Activated naive CD8-positive, alpha-beta T cell treated with anti-CD3 and anti-CD28 coated beads for 36 hours (primary cell): ENCODE measurements around the gene C10orf143. TPM values are rescaled to one million over a fixed set of nuclear protein-coding genes. Genes with fewer than 3 reads are reported as not detected.

Experiments used
- DNase-seq: peaks from one replicate; pipeline ENCODE4 v3.0.0; 2021
- H3K27ac Mint-ChIP-seq: one replicate; pipeline ENCODE4 v1.8.0; 2022; ENCODE audit warnings: mild to moderate bottlenecking, moderate library complexity, mixed read lengths
- H3K27me3 Mint-ChIP-seq: one replicate; pipeline ENCODE4 v1.8.0; 2022; ENCODE audit warnings: mild to moderate bottlenecking, mixed read lengths
- H3K36me3 Mint-ChIP-seq: one replicate; pipeline ENCODE4 v1.8.0; 2021; ENCODE audit warnings: mild to moderate bottlenecking, mixed read lengths
- H3K4me1 Mint-ChIP-seq: one replicate; pipeline ENCODE4 v1.8.0; 2021; ENCODE audit warnings: mixed read lengths
- H3K4me3 Mint-ChIP-seq: one replicate; pipeline ENCODE4 v1.8.0; 2022; ENCODE audit warnings: mild to moderate bottlenecking, moderate library complexity, mixed read lengths
- H3K9me3 Mint-ChIP-seq: one replicate; pipeline ENCODE4 v1.8.0; 2022; ENCODE audit warnings: mixed read lengths
- total RNA-seq, 2 experiments: library from RNA; stranded (reverse); gene quantifications; one replicate each; pipeline ENCODE4 v1.2.3, GENCODE V29; 2021

The C10orf143 gene
- total RNA-seq, 2 experiments from 2014 or later = 3.3 to 3.8 TPM

DNA sequence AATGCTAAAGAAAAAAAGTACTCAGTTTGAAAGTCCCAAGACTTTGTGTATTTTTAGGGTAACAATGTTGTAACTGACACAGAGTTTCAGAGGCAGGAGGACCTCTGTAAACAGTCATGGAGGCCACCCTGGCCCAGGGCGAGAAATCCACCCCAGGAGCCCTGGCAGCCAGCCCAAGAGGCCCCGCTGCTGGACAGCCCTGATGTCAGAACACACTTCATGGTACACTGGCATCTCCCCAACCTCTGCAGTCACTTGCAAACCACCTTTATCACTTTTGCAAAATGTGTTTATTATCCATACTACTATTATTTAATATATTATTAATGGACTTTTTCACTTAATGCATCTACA, 30.2 kb downstream of the C10orf143 start:
- no peak for DNase-seq
- Mint-ChIP-seq H3K27ac (no peak overlapping the region), H3K4me1 (no peaks in the 10 kb centered on the region), H3K27me3 (no peaks in the 10 kb centered on the region), H3K4me3 (no peak overlapping the region), H3K9me3 (peaks cover 5% of the 10 kb centered on the region), H3K36me3 (peaks cover 13% of the 10 kb centered on the region)

DNA sequence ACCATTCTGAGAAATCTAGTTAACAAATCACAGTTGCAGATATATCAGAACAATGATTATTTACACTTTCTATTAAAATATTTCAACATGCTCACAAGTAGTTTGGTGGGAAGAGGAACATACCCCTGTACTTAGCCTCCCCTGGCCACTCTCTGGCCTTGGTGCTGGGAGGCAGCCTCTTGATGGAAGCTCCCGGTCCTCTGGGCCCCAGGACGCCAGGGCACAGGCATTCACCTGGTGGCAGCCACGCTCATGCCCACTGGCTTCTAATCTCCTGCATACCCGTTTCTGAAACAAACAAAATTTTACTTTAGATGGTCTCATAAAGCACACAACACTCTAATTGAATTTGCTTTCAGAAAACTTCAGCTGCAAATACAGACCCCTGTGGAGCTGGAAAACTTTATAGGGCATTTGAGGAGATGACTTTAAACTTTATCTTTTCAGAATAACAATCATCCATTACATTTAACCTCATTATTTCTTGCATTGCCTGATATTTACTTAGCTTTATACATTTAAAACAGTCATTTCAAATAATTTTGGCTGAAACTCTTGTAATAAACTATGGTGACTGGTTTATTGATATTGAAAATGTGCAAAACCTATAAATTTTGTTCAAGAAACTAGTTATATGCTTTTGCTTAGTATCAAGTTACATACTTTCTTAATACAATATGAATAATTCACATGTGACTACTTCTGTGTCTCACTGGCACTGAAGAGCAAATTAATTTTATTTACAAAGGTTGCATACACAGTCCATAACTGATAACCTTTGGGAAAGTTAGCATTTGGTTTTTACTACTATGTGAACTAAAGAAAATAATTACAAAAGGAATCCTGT, 30.8 kb downstream of the C10orf143 start:
- peaks cover 5% of the 10 kb centered on the region for H3K9me3 Mint-ChIP-seq

DNA sequence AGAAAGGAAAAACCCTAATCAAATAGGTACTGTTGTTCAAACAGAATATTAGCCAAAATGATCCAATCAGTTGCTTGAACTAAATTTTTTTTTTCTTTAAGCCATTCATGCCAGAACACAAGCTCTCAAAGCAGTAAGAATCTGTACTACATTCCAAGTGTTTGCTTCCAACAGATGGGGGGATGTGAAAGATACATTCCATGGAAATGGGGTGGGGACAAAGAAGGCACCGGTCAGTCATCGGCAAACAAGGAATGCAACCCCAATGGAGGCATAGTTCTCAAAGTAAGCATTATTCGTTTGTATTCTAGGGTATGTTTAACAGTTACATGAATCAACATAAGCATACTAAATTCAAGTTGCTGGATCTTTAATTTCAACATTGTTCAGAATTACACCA, 32.5 kb downstream of the C10orf143 start:
- Mint-ChIP-seq H3K4me3 (no peak overlapping the region), H3K36me3 (peaks cover 30% of the 10 kb centered on the region), H3K27ac (no peak overlapping the region), H3K27me3 (no peaks in the 10 kb centered on the region), H3K4me1 (no peaks in the 10 kb centered on the region), H3K9me3 (peaks cover 3% of the 10 kb centered on the region)
- DNase-seq = no peak

More for the DNA sequence above, 30.8 kb downstream of the C10orf143 start:
- Mint-ChIP-seq H3K4me3 (no peak overlapping the region), H3K4me1 (no peaks in the 10 kb centered on the region), H3K27ac (no peak overlapping the region), H3K36me3 (peaks cover 18% of the 10 kb centered on the region), H3K27me3 (no peaks in the 10 kb centered on the region)
- no peak for DNase-seq

DNA sequence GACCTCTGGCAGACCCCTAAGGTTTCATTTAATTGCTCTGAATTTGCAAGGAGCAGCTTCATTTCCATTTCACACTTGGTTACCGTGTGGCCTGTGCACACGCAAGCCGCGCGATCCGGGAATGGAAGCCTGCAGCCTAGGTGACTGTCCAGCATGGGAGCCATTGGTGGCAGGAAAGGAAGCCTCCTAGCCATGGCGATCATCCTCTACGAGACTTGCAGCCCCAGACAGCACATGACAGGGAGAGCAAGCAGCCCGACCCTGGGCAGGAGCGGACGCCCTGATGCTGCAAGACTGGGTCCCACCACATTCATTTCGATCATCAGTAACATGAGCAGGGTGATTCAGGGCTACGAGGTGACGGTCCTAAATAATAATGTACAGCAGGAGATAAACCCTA, 33.9 kb downstream of the C10orf143 start:
- Mint-ChIP-seq H3K27ac (no peak overlapping the region), H3K4me3 (no peak overlapping the region), H3K4me1 (no peaks in the 10 kb centered on the region), H3K9me3 (peaks cover 11% of the 10 kb centered on the region), H3K36me3 (peaks cover 35% of the 10 kb centered on the region), H3K27me3 (no peaks in the 10 kb centered on the region)
- DNase-seq = no peak

DNA sequence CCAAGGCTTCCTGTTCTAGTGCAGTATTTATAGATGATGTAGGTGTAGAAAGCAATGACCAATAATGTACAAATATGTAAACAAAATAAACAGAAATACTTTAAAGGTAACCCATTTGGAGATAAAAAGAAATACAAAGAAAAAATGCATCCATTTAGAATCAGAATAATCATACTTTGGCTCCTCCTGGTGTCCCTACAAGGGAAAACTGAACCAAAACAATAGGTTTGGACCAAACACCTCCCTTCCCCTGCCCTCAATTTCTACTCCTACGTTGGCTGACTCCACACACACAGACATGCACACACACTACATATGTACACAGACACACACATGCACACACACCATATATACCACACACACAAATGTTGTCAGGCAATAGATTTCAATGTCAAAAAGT, 36.0 kb downstream of the C10orf143 start:
- Mint-ChIP-seq H3K27ac (no peak overlapping the region), H3K4me1 (no peaks in the 10 kb centered on the region), H3K36me3 (peaks cover 35% of the 10 kb centered on the region), H3K27me3 (no peaks in the 10 kb centered on the region), H3K9me3 (peaks cover 11% of the 10 kb centered on the region), H3K4me3 (no peak overlapping the region)
- no peak for DNase-seq

DNA sequence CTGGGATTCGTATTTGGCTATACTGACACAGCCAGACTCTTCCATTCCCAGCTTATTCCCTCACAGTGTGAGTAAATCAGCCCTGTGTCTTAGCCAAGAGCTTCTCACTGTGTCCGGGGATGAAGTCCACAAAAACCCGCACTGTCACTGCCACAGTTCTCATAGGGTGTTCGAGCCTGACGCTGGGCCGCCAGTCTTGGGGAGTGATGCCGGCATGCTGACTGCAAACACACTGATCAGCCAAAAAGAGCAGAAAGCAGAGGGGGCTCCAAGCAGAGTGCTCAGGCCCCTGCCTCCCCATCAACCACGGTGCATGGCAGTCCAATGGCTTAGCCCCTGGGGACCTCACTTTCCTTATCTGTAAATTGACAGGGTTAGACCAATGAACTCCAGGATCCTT, 36.7 kb downstream of the C10orf143 start:
- H3K9me3 Mint-ChIP-seq = peaks cover 11% of the 10 kb centered on the region
- no peak overlapping the region for H3K27ac Mint-ChIP-seq
- peaks cover 35% of the 10 kb centered on the region for H3K36me3 Mint-ChIP-seq
- no peak overlapping the region for H3K4me3 Mint-ChIP-seq
- H3K4me1 Mint-ChIP-seq = no peaks in the 10 kb centered on the region
- H3K27me3 Mint-ChIP-seq = no peaks in the 10 kb centered on the region
- DNase-seq = no peak

DNA sequence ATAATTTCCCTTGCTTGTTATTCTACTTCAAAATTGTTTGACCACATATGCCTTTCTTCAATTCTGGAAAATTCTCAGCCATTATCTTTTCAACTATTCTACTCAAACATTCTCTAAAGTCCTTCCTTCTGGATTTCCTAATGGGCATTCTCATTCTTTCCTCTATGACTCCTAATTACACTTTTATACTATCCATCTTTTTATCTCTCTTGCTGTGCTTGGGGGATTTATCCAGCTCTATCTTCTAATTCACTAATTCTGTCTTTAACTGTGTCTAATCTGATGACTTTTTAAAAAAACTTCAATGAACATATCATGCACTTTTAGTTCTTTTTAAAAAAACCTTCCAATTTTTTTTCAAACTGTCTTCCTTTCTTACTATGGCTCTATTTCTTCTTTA, 38.4 kb downstream of the C10orf143 start:
- H3K4me3 Mint-ChIP-seq = no peak overlapping the region
- DNase-seq = no peak
- no peak overlapping the region for H3K27ac Mint-ChIP-seq
- H3K27me3 Mint-ChIP-seq = no peaks in the 10 kb centered on the region
- no peaks in the 10 kb centered on the region for H3K4me1 Mint-ChIP-seq
- peaks cover 11% of the 10 kb centered on the region for H3K9me3 Mint-ChIP-seq
- H3K36me3 Mint-ChIP-seq = peaks cover 39% of the 10 kb centered on the region

DNA sequence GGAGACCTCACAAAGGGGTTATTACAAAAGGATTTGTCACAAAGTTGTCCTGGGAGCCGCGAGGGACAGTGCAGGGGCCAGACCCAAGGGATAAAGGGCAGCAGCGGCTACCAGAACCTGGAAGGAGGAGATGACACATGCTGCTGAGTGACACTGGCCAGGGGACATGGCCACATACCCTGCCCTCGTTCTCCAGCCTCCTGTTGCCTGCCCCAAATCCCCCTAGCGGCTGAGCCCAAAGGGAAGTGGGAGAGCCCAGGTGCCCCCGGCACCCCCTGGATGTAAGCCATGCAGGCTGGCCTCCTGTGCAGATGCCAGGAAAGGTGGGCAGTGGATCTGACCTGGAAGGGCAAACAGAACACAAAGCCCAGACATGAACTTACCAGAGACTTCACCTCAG, 42.7 kb downstream of the C10orf143 start:
- DNase-seq = no peak
- no peaks in the 10 kb centered on the region for H3K4me1 Mint-ChIP-seq

DNA sequence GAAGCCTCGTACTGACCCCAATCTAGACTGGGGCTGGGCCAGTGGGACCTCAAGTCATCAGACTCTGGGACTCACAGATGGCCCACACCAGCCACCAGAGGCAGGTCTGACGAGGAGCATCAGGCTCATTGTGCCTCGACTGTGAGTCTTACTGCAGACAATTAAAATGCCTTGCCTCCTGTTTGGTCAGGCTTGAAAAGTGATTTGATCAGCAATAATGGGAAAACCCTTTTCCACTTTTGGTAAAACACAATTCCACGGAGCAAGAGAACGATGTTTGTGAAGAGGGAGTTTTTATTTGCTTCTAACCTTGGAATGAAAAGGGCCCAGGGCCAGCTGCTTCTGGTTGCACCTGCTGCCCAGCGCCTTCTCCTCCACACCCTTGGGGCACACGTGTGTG, 43.9 kb downstream of the C10orf143 start:
- Mint-ChIP-seq H3K27ac (no peak overlapping the region), H3K4me1 (no peaks in the 10 kb centered on the region), H3K4me3 (no peak overlapping the region), H3K27me3 (no peaks in the 10 kb centered on the region), H3K9me3 (no peaks in the 10 kb centered on the region), H3K36me3 (peaks cover 8% of the 10 kb centered on the region)
- no peak for DNase-seq

More for the DNA sequence above, 42.7 kb downstream of the C10orf143 start:
- no peak overlapping the region for H3K27ac Mint-ChIP-seq
- H3K27me3 Mint-ChIP-seq = no peaks in the 10 kb centered on the region
- peaks cover 6% of the 10 kb centered on the region for H3K9me3 Mint-ChIP-seq
- peaks cover 18% of the 10 kb centered on the region for H3K36me3 Mint-ChIP-seq
- H3K4me3 Mint-ChIP-seq = no peak overlapping the region

DNA sequence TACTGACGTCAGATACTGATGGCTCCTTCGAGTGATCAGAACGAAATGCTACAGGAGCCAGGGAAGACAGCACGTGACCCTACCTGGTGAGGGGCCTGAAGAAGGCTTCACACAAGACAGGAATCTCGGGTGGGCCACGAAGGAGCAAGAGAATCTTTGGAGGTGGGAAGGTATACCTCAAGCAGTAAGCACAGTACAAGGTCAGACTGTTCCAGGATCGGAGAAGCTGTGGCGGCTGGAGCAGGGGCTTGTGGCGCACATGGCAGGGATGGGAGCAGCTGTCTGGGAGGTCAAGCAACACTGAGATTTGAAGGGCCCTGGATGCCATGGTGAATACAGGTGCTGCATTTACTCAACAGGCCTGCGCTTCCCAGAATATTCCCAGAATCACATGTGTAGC, 45.4 kb downstream of the C10orf143 start:
- H3K27ac Mint-ChIP-seq = no peak overlapping the region

DNA sequence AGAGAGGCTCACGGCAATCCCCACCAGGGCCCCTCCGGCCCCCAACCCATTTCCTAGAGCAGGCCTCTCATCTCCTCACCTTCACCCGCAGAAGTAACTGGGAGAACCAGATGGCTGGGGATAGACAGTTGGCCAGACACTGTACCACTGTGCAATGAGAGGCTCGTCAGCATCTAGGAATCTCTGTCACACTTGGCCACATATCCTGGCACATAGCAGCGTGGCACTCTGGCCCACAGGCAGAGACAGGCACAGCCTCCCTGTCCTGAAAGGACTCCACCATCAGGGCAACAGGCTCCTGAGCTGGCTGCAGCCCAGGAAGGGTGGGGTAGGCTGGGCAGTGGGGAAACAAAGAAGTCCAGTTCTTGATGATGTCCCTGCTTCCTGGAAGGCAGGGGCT, 45.8 kb downstream of the C10orf143 start:
- no peak for DNase-seq
- no peaks in the 10 kb centered on the region for H3K27me3 Mint-ChIP-seq
- H3K27ac Mint-ChIP-seq = no peak overlapping the region
- H3K4me1 Mint-ChIP-seq = no peaks in the 10 kb centered on the region
- H3K9me3 Mint-ChIP-seq = no peaks in the 10 kb centered on the region
- H3K4me3 Mint-ChIP-seq = no peak overlapping the region
- peaks cover 8% of the 10 kb centered on the region for H3K36me3 Mint-ChIP-seq

More for the DNA sequence above, 45.4 kb downstream of the C10orf143 start:
- no peaks in the 10 kb centered on the region for H3K9me3 Mint-ChIP-seq
- H3K4me3 Mint-ChIP-seq = no peak overlapping the region
- peaks cover 8% of the 10 kb centered on the region for H3K36me3 Mint-ChIP-seq
- no peaks in the 10 kb centered on the region for H3K4me1 Mint-ChIP-seq
- no peak for DNase-seq
- H3K27me3 Mint-ChIP-seq = no peaks in the 10 kb centered on the region

DNA sequence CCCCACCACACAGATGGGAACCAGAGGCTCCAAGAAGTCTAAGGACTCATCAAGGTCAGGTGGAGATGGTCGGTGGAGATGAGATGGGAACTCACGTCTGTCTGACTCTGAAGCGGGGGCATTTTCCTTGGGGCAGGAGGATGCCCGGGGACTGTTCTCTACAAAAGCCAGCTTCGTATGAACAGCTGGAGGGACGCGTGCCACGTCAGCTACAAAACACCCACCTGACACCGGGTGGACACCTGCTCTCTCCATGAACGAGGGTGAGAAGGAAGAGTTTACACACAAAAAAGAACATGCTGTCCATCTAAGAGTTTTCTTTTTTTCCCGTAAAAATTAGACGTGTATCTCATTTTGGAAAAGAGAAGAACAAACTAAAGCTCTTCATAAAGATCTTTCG, 47.7 kb downstream of the C10orf143 start:
- Mint-ChIP-seq H3K4me3 (no peak overlapping the region), H3K9me3 (no peaks in the 10 kb centered on the region), H3K36me3 (peaks cover 8% of the 10 kb centered on the region), H3K27ac (no peak overlapping the region), H3K27me3 (no peaks in the 10 kb centered on the region), H3K4me1 (no peaks in the 10 kb centered on the region)
- DNase-seq = no peak

DNA sequence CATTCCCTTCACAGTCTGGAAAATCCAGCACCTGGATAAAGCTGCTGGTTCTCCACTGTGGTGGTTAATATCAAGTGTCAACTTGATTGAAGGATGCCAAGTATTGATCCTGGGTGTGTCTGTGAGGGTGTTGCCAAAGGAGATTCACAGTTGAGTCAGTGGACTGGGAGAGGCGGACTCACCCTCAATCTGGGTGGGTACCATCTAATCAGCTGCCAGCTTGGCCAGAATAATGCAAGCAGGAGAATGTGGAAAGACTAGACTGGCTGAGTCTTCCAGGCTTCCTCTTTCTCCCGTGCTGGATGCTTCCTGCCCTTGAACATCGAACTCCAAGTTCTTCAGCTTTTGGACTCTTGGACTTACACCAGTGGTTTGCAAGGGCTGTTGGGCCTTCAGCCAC, 48.4 kb downstream of the C10orf143 start:
- Mint-ChIP-seq H3K27me3 (no peaks in the 10 kb centered on the region), H3K4me3 (no peak overlapping the region), H3K27ac (no peak overlapping the region), H3K4me1 (no peaks in the 10 kb centered on the region), H3K9me3 (no peaks in the 10 kb centered on the region), H3K36me3 (peaks cover 2% of the 10 kb centered on the region)
- DNase-seq = no peak

DNA sequence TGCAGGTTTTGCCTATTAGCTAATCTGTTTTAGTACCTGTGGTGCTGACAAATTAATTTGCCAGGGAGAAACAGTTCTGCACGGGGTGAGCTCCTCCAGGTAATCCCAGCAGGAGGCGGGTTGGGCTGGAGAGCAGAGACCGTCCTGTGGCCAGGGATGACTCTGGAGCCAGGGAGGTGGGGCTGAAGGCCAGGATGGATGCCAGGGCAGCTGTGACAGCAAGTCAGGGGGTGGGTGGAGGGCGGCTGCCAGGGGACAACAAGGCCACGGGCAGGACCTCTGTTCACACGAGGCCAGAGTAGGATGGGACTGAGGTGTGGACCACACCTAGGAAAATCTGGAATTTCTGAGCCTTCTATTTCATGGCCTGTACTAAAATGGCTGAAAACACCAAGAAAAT, 48.9 kb downstream of the C10orf143 start:
- Mint-ChIP-seq H3K4me3 (no peak overlapping the region), H3K4me1 (no peaks in the 10 kb centered on the region), H3K27me3 (no peaks in the 10 kb centered on the region), H3K9me3 (no peaks in the 10 kb centered on the region), H3K36me3 (peaks cover 2% of the 10 kb centered on the region), H3K27ac (no peak overlapping the region)
- DNase-seq = no peak

DNA sequence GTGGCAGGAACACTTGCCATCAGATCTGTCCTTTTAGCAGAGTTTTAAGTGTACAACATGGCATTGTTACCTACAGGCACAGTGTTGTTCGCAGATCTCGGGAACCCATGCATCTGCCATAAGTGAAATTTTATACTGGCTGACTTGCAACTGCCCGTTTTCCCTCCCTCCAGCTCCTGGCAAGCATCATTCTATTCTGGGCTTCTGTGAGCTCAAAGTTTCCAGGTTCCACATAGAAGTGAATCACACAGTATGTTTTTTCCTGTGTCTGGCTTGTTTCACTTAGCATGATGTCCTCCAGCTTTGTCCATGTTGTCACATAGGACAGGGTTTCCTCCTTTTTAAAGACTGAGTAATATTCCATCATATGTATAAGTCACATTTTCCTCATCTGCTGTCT, 56.6 kb downstream of the C10orf143 start:
- H3K27ac Mint-ChIP-seq = no peak overlapping the region
- no peaks in the 10 kb centered on the region for H3K27me3 Mint-ChIP-seq
- peaks cover 1% of the 10 kb centered on the region for H3K9me3 Mint-ChIP-seq
- DNase-seq = no peak
- H3K36me3 Mint-ChIP-seq = peaks cover 6% of the 10 kb centered on the region
- H3K4me3 Mint-ChIP-seq = no peak overlapping the region
- H3K4me1 Mint-ChIP-seq = no peaks in the 10 kb centered on the region

DNA sequence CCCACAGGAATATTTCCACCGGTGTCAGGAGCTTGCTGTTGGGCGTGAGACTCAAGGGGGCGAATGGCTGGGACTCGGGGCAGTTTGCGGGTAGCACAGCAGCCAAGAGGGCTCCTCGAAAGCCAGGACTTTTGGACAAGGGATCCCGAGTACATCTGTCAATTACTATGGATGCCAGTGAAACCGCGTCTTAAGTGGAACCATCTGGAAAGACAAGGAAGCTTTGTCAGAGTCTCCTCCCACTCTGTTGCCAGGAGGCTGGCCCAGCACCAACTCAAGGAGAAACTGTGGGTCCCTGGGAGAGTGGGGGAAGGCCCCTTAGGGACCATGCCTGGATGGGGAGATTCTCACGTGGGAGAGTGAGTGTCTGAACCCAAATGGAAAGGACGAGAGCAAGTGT, 57.1 kb downstream of the C10orf143 start:
- Mint-ChIP-seq H3K27ac (no peak overlapping the region), H3K36me3 (peaks cover 6% of the 10 kb centered on the region), H3K4me3 (no peak overlapping the region), H3K27me3 (no peaks in the 10 kb centered on the region), H3K9me3 (peaks cover 1% of the 10 kb centered on the region), H3K4me1 (no peaks in the 10 kb centered on the region)
- no peak for DNase-seq
